22Rv1 (cell line): ENCODE measurements around the gene PRDM10.

ENCODE experiments used
- H3K27ac ChIP-seq: fragments of 450-650 bp; 2 replicates; pipeline ENCODE4 v1.5.1; 2017
- CTCF ChIP-seq: fragments of 450-650 bp; IDR thresholded peaks from 2 replicates; pipeline ENCODE4 v1.5.1; 2017; ENCODE audit warnings: mild to moderate bottlenecking
- ZFX ChIP-seq: fragments of 450-650 bp; IDR thresholded peaks from 2 replicates; pipeline ENCODE4 v1.6.1; 2017; ENCODE audit warnings: antibody characterized with exemption, borderline replicate concordance

PRDM10 gene

GRCh38 chr11:129933891-129934290 is 68.7 kb downstream of the PRDM10 start:
- H3K27ac ChIP-seq = no peak overlapping the region
- TF ChIP-seq ZFX (no peak), CTCF (no peak)

GRCh38 chr11:129933262-129933661 is 69.4 kb downstream of the PRDM10 start:
- no peak for TF ChIP-seq CTCF
- no peak for TF ChIP-seq ZFX
- no peak overlapping the region for H3K27ac ChIP-seq

- no peak for TF ChIP-seq CTCF
- no peak overlapping the region for H3K27ac ChIP-seq
These were observed 70.1 kb downstream of the PRDM10 start for GRCh38 chr11:129932381-129933067.

GRCh38 chr11:129930743-129931142 is 71.9 kb downstream of the PRDM10 start:
- TF ChIP-seq ZFX (no peak), CTCF (no peak)
- H3K27ac ChIP-seq = no peak overlapping the region

GRCh38 chr11:129930296-129930695 is 72.3 kb downstream of the PRDM10 start:
- no peak overlapping the region for H3K27ac ChIP-seq
- no peak for TF ChIP-seq CTCF
- no peak for TF ChIP-seq ZFX

- TF ChIP-seq CTCF = no peak
- TF ChIP-seq ZFX = no peak
- no peak overlapping the region for H3K27ac ChIP-seq
These were observed 72.9 kb downstream of the PRDM10 start for GRCh38 chr11:129929721-129930120.

- TF ChIP-seq CTCF (no peak), ZFX (no peak)
- H3K27ac ChIP-seq = no peak overlapping the region
These were observed 73.5 kb downstream of the PRDM10 start for GRCh38 chr11:129928923-129929692.
